Activated CD8-positive, alpha-beta T cell treated with anti-CD3 and anti-CD28 coated beads, Interleukin-2, amount 10 ng/mL, durations not matched to agents 7 days and 5 days (primary cell): ENCODE data around the gene SF3B3. TPM values are rescaled to one million over a fixed set of nuclear protein-coding genes. Genes with fewer than 3 reads are reported as not detected.

Experiments used
- ATAC-seq: fragments of 150-1000 bp; cut with Tn5 transposase; one replicate; pipeline ENCODE4 v1.10.0; 2021; ENCODE audit warnings: moderate library complexity
- CTCF ChIA-PET: fragments of 350-600 bp; sonication (Branson Sonifier 250); formaldehyde crosslinking; loops from one replicate; lab custom pipeline; 2021; ENCODE audit warnings: antibody characterized with exemption; lab: Charles Lee
- POLR2A ChIA-PET: fragments of 350-600 bp; sonication (Branson Sonifier 250); formaldehyde crosslinking; loops from one replicate; lab custom pipeline; 2021; ENCODE audit warnings: antibody characterized with exemption; lab: Charles Lee
- DNase-seq: peaks from one replicate; pipeline ENCODE4 v3.0.0-alpha.2; 2020
- H3K27ac Mint-ChIP-seq: one replicate; pipeline ENCODE4 v1.8.0; 2021; ENCODE audit warnings: mild to moderate bottlenecking, mixed read lengths
- H3K27me3 Mint-ChIP-seq: one replicate; pipeline ENCODE4 v1.8.0; 2021; ENCODE audit warnings: low read depth, mixed read lengths
- H3K36me3 Mint-ChIP-seq: one replicate; pipeline ENCODE4 v1.8.0; 2021; ENCODE audit warnings: low read depth, mixed read lengths
- H3K4me1 Mint-ChIP-seq: one replicate; pipeline ENCODE4 v1.8.0; 2021; ENCODE audit warnings: low read depth, mixed read lengths
- H3K4me3 Mint-ChIP-seq: one replicate; pipeline ENCODE4 v1.8.0; 2021; ENCODE audit warnings: mild to moderate bottlenecking, mixed read lengths
- H3K9me3 Mint-ChIP-seq: one replicate; pipeline ENCODE4 v1.8.0; 2022; ENCODE audit warnings: mixed read lengths; ENCODE audit not compliant: insufficient read depth
- total RNA-seq, 2 experiments: library from RNA; stranded (reverse); gene quantifications; one replicate each; pipeline ENCODE4 v1.2.3, GENCODE V29; 2021

Gene SF3B3
- total RNA-seq, 2 experiments from 2014 or later = 399 to 420 TPM

- ATAC-seq = no peak
Observed at GRCh38 chr16:70483426-70483825, 40.2 kb upstream of the SF3B3 start.

GRCh38 chr16:70484867-70485266 is 38.7 kb upstream of the SF3B3 start:
- Mint-ChIP-seq H3K4me1 (no peaks in the 10 kb centered on the region), H3K27ac (no peak overlapping the region), H3K36me3 (peaks cover 24% of the 10 kb centered on the region), H3K27me3 (no peaks in the 10 kb centered on the region), H3K9me3 (no peaks in the 10 kb centered on the region), H3K4me3 (no peak overlapping the region)
- ChIA-PET CTCF (interaction anchor here (1.9 kb wide), 1 partner anchor 24 kb away, joined by 7 read pairs; no protein-coding TSS in a partner anchor), POLR2A (no interaction called here)
- DNase-seq (no peak), ATAC-seq (no peak)

More at GRCh38 chr16:70483426-70483825, 40.2 kb upstream of the SF3B3 start:
- no peak for DNase-seq
- H3K27me3 Mint-ChIP-seq = no peaks in the 10 kb centered on the region
- H3K9me3 Mint-ChIP-seq = no peaks in the 10 kb centered on the region
- ChIA-PET POLR2A (interaction anchor here (1.0 kb wide), 2 partner anchors 34 to 87 kb away, joined by 3 read pairs; no protein-coding TSS in a partner anchor), CTCF (interaction anchor here (1.2 to 1.9 kb wide), 2 partner anchors 25 to 103 kb away, joined by 3 to 7 read pairs; no protein-coding TSS in a partner anchor)
- H3K36me3 Mint-ChIP-seq = peaks cover 21% of the 10 kb centered on the region
- H3K4me3 Mint-ChIP-seq = no peak overlapping the region
- H3K27ac Mint-ChIP-seq = no peak overlapping the region
- H3K4me1 Mint-ChIP-seq = peaks cover 5% of the 10 kb centered on the region

- no peak overlapping the region for H3K27ac Mint-ChIP-seq
- no peak overlapping the region for H3K4me3 Mint-ChIP-seq
- ChIA-PET POLR2A (interaction anchor here (0.7 kb wide), 1 partner anchor 10 kb away, joined by 3 read pairs; no protein-coding TSS in a partner anchor), CTCF (interaction anchor here (1.6 kb wide), 1 partner anchor 19 kb away, joined by 3 read pairs; no protein-coding TSS in a partner anchor)
- peaks cover 37% of the 10 kb centered on the region for H3K36me3 Mint-ChIP-seq
- no peaks in the 10 kb centered on the region for H3K9me3 Mint-ChIP-seq
- no peaks in the 10 kb centered on the region for H3K27me3 Mint-ChIP-seq
- no peak for DNase-seq
- H3K4me1 Mint-ChIP-seq = peaks cover 17% of the 10 kb centered on the region
- ATAC-seq = no peak
Observed at GRCh38 chr16:70490261-70490660, 33.4 kb upstream of the SF3B3 start.

GRCh38 chr16:70493802-70494201 is 29.8 kb upstream of the SF3B3 start:
- Mint-ChIP-seq H3K27me3 (no peaks in the 10 kb centered on the region), H3K27ac (peak overlapping the region; percentile 8), H3K36me3 (peaks cover 57% of the 10 kb centered on the region), H3K9me3 (no peaks in the 10 kb centered on the region), H3K4me1 (peaks cover 22% of the 10 kb centered on the region), H3K4me3 (no peak overlapping the region)
- ATAC-seq (no peak), DNase-seq (no peak)
- ChIA-PET POLR2A (interaction anchor here (0.6 kb wide), 1 partner anchor 94 kb away, joined by 3 read pairs; no protein-coding TSS in a partner anchor), CTCF (interaction anchor here (1.7 to 3.1 kb wide), 2 partner anchors 16 to 113 kb away, joined by 4 to 15 read pairs; no protein-coding TSS in a partner anchor)

- Mint-ChIP-seq H3K4me3 (no peak overlapping the region), H3K36me3 (peaks cover 58% of the 10 kb centered on the region), H3K27me3 (no peaks in the 10 kb centered on the region), H3K27ac (peak overlapping the region; percentile 87), H3K9me3 (no peaks in the 10 kb centered on the region), H3K4me1 (peaks cover 22% of the 10 kb centered on the region)
- CTCF ChIA-PET = interaction anchor here (0.7 to 3.1 kb wide), 3 partner anchors 15 to 113 kb away, joined by 4 to 15 read pairs (median 4); no protein-coding TSS in a partner anchor
- ATAC-seq = peak; percentile 74
- no peak for DNase-seq
- POLR2A ChIA-PET = interaction anchor here (0.6 kb wide), 1 partner anchor 94 kb away, joined by 3 read pairs; no protein-coding TSS in a partner anchor
Observed at GRCh38 chr16:70494202-70494770, 29.3 kb upstream of the SF3B3 start.

- ATAC-seq (no peak), DNase-seq (no peak)
- CTCF ChIA-PET = interaction anchor here (0.7 to 3.1 kb wide), 4 partner anchors 15 to 276 kb away, joined by 3 to 15 read pairs (median 4); no protein-coding TSS in a partner anchor
- Mint-ChIP-seq H3K4me1 (peaks cover 22% of the 10 kb centered on the region), H3K9me3 (no peaks in the 10 kb centered on the region), H3K27ac (peak overlapping the region; percentile 87), H3K4me3 (no peak overlapping the region), H3K36me3 (peaks cover 55% of the 10 kb centered on the region), H3K27me3 (no peaks in the 10 kb centered on the region)
- POLR2A ChIA-PET = no interaction called here
Observed at GRCh38 chr16:70494777-70495176, 28.8 kb upstream of the SF3B3 start.

GRCh38 chr16:70495425-70496182 is 28.0 kb upstream of the SF3B3 start:
- no peak overlapping the region for H3K27ac Mint-ChIP-seq
- ChIA-PET POLR2A (no interaction called here), CTCF (interaction anchor here (0.7 to 3.1 kb wide), 3 partner anchors 14 to 275 kb away, joined by 3 to 15 read pairs (median 3); no protein-coding TSS in a partner anchor)
- DNase-seq = no peak
- peaks cover 22% of the 10 kb centered on the region for H3K4me1 Mint-ChIP-seq
- no peaks in the 10 kb centered on the region for H3K27me3 Mint-ChIP-seq
- peaks cover 52% of the 10 kb centered on the region for H3K36me3 Mint-ChIP-seq
- H3K4me3 Mint-ChIP-seq = no peak overlapping the region
- no peaks in the 10 kb centered on the region for H3K9me3 Mint-ChIP-seq
- ATAC-seq = no peak

GRCh38 chr16:70496513-70496912 is 27.1 kb upstream of the SF3B3 start:
- ChIA-PET POLR2A (no interaction called here), CTCF (interaction anchor here (0.8 to 3.1 kb wide), 4 partner anchors 13 to 158 kb away, joined by 3 to 15 read pairs (median 6); no protein-coding TSS in a partner anchor)
- ATAC-seq (no peak), DNase-seq (no peak)
- Mint-ChIP-seq H3K27ac (no peak overlapping the region), H3K9me3 (no peaks in the 10 kb centered on the region), H3K4me3 (no peak overlapping the region), H3K27me3 (no peaks in the 10 kb centered on the region), H3K4me1 (peaks cover 22% of the 10 kb centered on the region), H3K36me3 (peaks cover 59% of the 10 kb centered on the region)

GRCh38 chr16:70508752-70509151 is 14.9 kb upstream of the SF3B3 start:
- ATAC-seq = peak; percentile 72
- H3K4me1 Mint-ChIP-seq = peaks cover 11% of the 10 kb centered on the region
- peaks cover 42% of the 10 kb centered on the region for H3K36me3 Mint-ChIP-seq

GRCh38 chr16:70510216-70510615 is 13.4 kb upstream of the SF3B3 start:
- H3K4me1 Mint-ChIP-seq = peaks cover 11% of the 10 kb centered on the region
- ATAC-seq (no peak), DNase-seq (no peak)
- ChIA-PET CTCF (interaction anchor here (1.5 to 2.4 kb wide), 4 partner anchors 11 to 143 kb away, joined by 6 to 50 read pairs (median 12); partner anchors contain the start of genes COG4 and SF3B3), POLR2A (interaction anchor here (3.2 kb wide), 1 partner anchor 12 kb away, joined by 17 read pairs; the partner anchor contains the start of genes COG4 and SF3B3)
- H3K4me3 Mint-ChIP-seq = no peak overlapping the region
- no peaks in the 10 kb centered on the region for H3K9me3 Mint-ChIP-seq
- peaks cover 46% of the 10 kb centered on the region for H3K36me3 Mint-ChIP-seq
- H3K27ac Mint-ChIP-seq = peak overlapping the region; percentile 13
- no peaks in the 10 kb centered on the region for H3K27me3 Mint-ChIP-seq

More at GRCh38 chr16:70508752-70509151, 14.9 kb upstream of the SF3B3 start:
- ChIA-PET CTCF (interaction anchor here (0.6 to 2.4 kb wide), 35 partner anchors 8 to 262 kb away, joined by 3 to 50 read pairs (median 5); partner anchors contain the start of genes COG4 and SF3B3), POLR2A (interaction anchor here (0.6 to 3.2 kb wide), 3 partner anchors 14 to 23 kb away, joined by 3 to 17 read pairs (median 3); partner anchors contain the start of genes COG4 and SF3B3)
- H3K4me3 Mint-ChIP-seq = no peak overlapping the region
- no peaks in the 10 kb centered on the region for H3K27me3 Mint-ChIP-seq
- H3K9me3 Mint-ChIP-seq = no peaks in the 10 kb centered on the region
- H3K27ac Mint-ChIP-seq = peak overlapping the region; percentile 83
- DNase-seq = no peak

GRCh38 chr16:70511833-70512232 is 11.8 kb upstream of the SF3B3 start:
- peaks cover 11% of the 10 kb centered on the region for H3K4me1 Mint-ChIP-seq
- H3K27me3 Mint-ChIP-seq = no peaks in the 10 kb centered on the region
- no peak overlapping the region for H3K27ac Mint-ChIP-seq
- no peaks in the 10 kb centered on the region for H3K9me3 Mint-ChIP-seq
- H3K4me3 Mint-ChIP-seq = no peak overlapping the region
- POLR2A ChIA-PET = no interaction called here
- DNase-seq (no peak), ATAC-seq (no peak)
- CTCF ChIA-PET = no interaction called here
- peaks cover 52% of the 10 kb centered on the region for H3K36me3 Mint-ChIP-seq
